HL-60/S4 (cell line): ENCODE results near the gene MYEOV.

Experiments
- in situ Hi-C: fragments of 300-500 bp; cut with MboI; formaldehyde crosslinking; loops from 2 replicates; pipeline ENCODE4 v1.14.3; 2022; ENCODE audit warnings: low sequenced_read_pairs

The MYEOV gene

DNA sequence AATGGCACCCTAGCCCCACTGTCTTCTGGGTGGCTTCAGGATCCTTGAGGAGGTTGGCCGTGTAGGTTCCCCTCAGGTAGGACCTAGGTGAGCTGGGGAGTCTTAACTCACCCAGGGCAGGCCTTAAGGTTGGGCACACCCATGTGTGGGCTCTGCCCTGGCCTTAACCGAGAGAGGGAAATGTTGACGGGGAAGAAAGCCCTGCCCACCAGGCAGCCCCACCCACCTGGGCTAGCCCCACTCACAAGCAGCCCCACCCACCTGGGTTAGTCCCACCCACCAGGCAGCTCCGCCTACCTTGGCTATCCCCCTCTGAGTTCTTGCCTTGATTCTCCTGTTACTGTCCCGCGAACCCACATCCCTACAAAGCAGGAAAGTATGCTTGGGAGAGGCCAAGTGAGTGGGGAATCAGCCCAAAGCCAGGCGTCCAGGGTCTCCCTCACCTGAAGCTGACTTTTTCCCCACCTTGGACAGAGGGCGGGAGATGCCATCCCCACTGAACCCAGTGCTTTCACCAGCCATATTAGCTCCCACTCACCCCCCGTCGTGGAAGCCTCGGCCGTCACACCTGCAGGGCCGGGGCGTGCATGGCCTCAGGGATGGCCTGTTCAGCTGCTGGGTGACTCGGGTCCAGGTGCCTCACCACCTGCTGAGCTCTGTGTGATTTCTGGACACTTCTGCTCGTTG lies at the start of gene MYEOV:
Gene MYEOV, plus strand, starts transcription at position 337 of the 687 bp plus-strand sequence. CDS start 1,200 bp downstream, outside the sequence.
- in situ Hi-C loops, result loop anchor here (5.0 to 10.0 kb wide), 2 partner anchors 151 to 348 kb away; partner anchors contain the start of gene CCND1

DNA sequence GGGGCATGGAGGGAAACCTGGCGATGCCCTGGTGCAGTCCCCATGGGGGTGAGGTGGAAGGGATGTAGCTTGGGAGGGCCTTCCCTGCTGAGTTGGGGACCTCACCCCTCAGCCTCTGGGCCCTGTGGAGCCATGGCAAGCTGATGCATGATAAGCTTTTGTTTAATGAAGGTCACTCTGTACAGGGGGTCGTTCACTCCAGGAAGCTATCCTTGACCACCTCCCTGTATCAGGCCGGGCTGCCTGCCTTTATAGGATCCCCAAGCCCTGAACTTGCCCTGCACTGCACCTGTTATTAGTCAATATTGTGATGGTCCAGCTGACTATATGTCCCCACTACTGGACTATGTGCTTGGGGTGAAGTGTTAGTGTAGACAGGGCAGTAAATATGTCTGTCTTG lies 49.7 kb upstream of the MYEOV start:
- in situ Hi-C loops, result no loop called here

DNA sequence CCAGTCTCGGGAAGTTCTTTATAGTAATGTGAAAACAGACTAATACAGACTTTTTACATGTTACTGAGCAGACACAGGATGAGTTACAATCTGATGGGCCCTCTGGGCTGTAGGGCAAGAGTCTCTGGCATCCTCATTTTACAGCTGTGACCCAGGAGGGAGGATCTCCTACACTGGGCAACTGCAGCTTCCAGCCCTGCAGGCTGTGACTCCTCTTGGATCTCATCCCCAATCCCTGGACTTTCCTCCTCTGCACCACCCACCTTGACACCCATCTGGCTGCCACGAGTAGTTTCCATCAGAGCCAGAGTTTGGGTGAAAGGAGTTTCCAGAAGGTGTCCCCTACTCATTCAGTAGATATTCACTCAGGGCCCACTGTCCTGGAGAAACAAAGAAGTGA lies 48.9 kb upstream of the MYEOV start:
- in situ Hi-C loops, result no loop called here

DNA sequence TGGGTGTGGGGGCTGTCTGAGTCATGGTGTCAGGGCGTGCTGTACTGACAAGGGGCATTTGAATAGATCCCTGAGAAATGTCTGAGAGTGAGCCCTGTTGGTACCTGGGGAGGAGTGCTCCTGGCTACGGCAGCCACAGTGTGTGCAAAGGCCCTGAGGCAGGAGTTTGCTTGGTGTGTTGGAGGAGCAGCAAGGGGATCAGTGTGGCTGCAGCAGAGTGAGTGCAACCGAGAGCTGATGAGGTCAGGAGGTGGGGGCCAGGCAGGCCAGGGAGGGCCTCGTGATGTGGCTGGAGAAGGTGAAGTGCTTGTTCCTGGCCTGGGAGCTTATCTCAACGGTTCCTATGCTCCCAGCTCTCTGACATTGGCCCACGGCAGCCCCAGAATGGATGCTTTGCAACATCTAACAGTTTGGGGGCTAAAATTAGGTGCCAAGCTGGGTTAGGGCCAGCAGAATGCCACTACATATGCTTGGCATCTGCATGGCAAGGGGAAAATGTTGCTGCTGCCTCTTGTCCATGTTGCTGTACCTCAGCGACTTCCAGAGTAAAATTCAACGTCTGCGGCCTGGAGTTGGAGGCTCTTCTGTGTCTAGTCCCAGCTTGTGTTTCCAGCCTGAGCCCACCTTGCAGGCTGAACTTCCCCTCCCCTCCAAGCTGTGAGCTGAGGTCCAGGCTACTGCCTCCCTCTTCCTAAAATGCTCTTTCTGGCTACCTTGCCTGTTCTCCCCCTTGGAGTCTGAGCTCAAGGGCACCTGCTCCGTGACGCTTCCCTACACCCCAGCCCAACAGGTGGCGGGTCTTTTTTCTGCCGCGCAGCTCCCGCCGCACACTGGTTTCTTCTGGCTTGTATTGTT lies 48.2 kb upstream of the MYEOV start:
- in situ Hi-C loops, result no loop called here

DNA sequence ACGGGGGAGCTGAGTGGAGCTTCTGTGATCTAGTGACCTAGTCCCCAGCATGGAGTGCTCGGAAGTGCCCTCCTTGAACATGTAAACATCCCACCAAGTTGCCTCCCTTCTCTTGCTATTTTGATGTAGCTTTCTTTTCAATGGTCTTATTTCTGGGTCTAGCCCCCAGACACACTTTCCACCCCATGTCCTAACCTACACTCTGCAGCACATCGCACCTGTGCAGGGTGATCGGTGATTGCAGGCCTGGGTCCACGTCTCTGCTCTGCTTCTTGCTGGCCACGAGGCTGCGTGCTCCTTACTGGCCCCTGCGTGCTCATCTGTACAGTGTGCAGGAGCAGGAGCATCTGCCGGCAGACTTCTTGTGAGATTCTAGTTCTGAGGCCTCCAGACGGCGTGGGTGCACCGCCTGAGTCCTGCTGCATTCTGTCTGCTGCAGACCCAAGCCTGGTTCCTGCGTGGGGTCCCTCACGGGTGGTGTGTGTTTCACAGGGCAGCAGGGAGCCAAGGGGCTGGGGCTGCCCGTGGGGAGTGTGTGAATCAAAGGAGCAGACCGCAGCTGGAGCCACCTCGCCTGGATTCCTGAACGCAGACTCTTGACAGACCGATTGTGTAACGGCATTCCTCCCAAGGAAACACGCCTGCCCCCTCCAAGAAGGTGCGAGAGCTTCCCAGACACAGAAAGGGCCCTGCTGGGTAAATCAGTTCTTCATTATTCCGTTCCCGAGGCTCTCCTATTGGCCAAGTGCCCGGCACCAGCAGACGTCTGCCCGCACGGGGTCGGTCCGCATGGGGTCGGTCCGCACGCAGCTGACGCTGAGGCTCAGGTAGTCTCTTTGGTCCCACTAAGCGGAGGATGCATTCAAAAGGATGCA lies 44.4 kb upstream of the MYEOV start:
- in situ Hi-C loops, result no loop called here

DNA sequence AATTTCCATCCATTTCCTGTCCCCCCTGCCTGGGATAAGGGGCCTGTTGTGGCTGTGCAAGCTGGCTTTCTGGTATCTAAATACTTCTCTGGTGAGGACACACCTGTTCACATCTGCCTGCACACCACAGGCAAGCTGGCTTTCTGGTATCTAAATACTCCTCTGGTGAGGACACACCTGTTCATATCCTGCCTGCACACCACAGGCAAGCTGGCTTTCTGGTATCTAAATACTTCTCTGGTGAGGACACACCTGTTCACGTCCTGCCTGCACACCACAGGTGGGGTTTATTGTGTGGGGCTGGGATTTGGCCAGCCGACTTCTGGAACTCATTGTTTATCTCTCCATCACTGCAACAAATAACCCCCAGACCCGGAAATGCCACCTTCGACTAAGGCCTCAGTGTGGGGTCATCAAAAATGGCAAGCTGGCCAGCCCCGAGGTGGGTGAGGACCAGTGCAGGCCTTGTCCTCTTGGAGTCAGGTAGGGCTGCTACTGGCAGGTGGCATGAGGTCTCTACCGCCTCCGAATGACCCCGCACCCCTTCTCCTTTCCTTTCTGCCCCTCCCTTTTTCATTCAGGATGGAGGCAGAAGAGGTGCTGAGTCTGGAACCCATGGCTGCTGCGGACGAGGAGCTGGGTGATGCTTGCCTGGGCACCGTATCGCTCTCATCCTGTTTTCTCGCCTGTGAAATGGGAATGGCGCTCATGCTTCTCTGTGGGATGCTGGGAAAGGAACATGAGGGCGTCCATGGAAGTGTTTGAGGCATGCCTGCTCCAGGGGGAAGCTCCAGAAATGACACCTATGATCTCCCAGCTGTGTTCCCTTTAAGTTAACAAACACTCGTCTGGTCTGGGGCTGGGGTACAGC lies 43.5 kb upstream of the MYEOV start:
- in situ Hi-C loops, result no loop called here

DNA sequence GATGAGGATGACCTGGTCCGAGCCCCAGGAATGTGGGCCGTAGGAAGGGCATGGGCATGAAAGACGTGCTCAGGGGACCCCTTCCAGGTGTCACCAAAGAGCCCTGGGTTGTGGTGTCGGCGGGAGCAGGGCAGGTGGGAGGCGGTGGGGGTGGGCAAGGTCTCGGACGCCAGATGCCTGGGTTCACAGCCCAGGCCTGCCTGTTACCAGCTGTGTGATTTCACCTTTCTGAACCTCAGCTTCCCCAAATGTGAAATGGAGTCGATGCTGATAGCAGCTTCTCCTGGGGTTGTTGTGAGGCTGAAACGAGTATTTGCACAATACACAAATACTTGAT lies 42.9 kb upstream of the MYEOV start:
- in situ Hi-C loops, result no loop called here

DNA sequence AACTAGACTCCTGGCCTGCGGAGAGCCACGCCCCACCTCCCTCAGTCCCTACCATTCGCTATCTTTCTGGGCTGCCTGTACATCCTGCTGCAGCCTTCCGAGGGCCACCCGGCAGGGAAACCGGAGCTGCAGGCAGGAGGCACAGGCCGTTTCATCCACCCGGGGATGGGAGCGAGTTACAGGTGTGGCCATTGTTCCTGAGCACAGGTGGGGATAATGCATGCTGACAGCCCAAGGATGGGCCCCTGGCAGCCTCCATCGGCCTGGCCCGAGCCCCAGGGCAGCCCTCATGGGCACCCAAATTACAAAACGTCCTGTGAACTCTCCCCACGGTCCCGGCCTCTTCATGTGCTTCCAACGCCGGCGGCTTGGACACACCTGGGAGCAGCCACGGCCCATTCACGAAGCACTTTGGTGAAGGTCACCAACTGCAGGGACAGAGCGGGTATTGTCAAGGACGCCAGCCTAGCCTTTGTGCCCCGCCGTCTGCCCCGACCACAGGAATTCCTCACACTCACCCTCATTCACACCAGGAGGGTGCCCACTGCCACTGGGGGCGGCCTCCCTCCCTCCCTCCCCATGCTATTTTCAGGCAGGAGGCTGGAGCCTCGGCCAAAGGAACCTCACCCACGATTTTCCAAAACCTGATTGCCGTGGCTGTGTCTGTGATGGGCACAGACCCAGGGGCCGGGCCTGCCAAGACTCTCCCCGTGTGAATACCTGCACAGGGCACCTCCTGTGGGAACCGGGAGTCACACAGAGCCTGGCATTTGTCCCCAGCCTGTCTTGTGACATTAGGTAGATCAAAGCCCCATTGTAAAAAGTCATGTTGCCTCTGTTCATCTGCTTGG lies 42.1 kb upstream of the MYEOV start:
- in situ Hi-C loops, result no loop called here

DNA sequence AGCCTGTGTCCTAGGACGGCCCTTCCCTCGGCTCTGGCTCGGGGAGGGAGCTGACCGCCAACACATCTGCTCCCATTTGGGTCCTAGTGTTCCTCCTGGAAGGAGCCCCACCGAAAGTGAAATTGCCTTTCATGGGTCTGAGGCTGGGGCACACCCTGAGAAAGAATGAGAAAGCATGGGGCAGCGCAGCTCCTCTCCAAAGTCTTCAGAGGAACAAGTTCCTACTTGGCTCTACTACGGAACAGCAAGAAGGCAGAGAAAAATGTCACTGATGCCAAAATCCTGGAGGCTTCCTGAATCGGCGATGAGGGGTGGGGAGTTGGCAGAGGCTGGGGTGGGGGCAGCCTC lies 41.5 kb upstream of the MYEOV start:
- in situ Hi-C loops, result no loop called here

DNA sequence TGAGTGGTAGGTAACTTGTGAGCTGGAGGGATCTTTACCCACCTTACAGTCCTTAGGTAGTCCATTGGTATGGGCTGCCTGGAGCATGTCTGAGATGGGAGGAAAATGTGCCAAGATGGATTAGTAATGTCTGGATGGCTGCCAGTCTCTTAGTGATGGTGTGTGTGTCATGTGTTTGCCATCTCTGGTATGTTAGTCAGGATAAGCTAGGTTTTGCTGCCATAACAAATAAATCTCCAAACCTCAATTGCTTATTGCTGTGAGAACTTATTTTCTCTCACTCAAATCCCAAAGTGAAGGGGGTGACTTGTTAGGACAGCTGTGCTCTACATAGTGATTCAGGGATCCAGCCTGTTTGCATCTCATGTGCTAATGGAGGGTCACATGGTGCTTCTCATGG lies 40.9 kb upstream of the MYEOV start:
- in situ Hi-C loops, result no loop called here

DNA sequence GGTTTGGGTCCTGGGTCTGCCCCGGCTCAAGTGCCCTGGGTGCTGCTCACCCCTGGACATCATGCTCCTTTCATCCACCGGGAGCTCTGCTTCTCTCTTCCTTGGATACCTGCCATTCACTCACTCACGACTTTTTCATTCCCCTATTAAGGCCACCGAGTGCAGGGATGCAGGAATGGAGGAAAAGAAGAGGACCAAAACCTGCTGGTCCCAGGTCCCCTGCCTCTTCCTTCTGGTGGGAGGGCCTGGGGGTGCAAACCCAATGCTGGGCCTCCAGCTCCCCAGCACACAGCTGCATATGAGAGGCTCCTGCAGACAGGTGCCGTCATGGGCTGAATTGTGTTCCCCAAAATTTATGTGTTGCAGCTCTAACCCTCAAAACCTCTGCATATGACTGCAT lies 36.8 kb upstream of the MYEOV start:
- in situ Hi-C loops, result no loop called here

DNA sequence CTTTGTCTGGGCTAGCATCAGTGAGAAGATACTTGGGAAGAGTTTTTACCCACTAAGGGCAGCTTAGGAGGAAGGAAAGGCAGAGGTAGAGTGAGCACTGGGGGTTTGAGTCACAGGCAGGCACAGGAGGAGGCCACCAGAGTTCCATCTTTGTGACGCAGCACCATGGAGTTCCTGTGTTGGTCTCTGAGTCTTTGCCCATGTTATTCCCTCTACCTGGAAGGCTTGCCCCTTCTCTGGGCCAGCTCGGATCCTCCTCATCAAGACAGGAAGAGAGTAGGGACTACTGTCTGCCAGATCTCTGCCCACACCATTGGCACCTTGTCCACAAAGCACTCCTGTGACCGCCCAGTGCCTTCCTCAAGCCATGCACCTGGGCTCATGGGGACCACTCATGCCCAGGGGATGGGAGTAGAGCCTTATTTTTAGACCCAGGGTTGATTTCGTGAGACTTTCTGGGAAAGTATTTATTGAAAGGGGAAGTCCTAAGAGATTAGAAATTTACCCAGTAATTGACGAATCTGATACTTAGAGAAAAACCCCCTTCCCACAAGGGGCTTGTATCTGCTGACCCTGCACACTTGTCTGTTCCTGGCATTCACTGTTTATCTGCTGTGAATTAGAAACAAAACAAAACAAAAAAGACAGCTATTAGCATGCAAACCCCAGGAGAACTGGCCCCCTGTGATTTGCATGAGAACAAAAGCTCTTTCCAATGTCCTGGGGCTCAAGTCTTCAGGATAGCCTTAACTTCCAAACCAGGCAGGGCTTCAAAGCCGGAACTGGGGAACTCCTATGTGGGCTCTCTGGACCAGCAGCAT lies 35.9 kb upstream of the MYEOV start:
- in situ Hi-C loops, result no loop called here

DNA sequence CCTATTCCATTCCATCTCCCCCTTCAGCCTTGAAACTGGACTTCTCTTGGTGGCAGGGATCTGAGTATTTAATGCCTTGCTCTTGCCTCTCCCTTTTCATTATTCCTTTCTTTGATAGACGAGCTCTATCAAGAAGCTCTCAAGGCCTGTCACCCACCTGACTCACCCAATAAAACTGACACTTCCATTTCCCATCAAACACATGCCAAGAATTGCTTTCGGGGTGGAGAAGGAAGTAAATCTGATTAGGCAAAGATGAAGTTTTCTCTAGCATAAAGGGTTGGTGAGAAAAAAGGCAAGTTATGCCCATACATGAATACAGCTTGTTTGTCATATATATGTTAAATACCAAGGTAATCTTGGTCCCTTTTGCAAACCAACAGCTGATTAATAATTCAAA lies 34.9 kb upstream of the MYEOV start:
- in situ Hi-C loops, result no loop called here

DNA sequence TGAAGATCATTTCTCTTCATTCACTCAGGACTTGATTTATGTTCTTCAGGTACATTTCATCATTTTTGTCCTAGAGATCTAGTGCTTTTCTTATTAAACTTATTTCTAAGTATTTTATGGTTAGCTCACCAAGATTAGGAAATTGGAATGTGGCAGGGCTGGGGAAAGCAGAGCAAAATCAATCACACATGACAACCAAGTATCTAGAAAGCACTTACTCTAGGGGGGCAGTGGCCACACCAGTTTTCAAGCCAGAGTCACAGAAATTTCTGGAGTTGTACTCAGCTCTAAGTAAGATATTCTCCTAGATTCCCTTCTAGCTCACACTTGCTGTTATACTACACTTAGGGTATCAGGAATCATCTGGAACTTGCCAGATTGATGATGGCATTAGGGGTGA lies 33.3 kb upstream of the MYEOV start:
- in situ Hi-C loops, result no loop called here

DNA sequence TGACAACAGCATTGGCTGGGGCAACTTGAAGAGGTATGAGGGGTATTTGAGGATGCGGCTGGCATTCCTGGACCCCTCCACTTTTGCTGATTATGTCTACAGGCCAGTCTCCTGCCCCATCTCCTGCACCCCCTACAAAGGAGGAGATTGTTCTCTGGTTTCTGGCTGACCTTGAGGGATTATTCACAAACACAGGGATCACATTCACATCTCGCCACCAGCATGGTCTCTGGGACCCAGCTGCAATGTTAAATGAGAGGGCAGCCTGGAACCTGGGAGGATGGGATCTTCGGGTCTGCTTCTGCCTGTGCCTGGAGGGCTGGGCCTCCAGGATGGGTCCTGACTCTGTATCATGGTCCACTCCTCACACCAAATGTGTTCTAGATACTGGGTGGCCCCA lies 32.8 kb upstream of the MYEOV start:
- in situ Hi-C loops, result no loop called here

DNA sequence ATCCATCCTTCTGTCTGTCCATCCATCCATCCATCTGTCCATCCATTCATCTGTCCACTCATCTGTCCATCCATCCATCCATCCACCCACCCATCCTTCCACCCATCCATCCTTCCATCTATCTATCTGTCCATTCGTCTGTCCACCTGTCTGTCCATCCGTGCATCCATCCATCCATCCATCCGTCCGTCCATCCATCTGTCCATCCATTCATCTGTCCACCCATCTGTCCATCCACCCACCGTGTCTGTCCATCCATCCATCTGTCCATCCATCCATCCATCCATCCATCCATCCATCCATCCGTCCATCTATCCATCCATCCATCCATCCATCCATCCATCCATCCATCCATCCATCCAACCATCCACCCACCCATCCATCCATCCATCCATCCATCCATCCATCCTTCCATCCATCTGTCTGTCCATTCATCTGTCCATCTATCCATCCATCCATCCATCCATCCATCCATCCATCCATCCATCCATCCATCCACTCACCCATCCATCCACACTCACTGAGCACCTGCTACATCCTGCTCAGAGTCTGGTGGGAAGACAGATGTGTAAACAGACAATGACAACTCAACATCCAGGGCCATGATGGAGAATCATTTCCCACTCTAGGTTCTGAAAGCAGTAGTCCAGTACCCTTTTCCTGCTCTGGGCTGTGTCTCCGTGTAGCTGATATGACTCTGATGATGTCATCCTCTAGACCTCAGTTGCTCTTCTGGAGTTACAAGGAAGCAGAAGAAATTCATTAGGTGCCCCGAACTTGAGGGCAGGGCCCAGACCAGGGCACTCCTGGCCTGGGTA lies 30.8 kb upstream of the MYEOV start:
- in situ Hi-C loops, result no loop called here

DNA sequence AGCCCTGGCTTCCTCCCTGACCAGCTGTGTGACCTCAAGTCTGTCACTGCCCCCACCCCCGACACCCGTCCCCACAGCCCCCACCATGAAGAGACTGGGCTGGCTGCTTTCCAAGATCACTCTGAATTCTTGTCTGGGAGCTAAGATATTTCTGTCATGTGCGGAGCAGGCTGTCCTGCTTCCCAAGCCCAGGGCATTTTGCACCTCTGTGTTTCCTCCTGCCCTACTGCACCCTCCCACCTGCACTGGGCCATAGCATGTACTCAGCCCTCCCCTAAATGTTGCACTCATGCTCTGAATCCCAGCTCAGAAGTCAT lies 30.3 kb upstream of the MYEOV start:
- in situ Hi-C loops, result no loop called here

DNA sequence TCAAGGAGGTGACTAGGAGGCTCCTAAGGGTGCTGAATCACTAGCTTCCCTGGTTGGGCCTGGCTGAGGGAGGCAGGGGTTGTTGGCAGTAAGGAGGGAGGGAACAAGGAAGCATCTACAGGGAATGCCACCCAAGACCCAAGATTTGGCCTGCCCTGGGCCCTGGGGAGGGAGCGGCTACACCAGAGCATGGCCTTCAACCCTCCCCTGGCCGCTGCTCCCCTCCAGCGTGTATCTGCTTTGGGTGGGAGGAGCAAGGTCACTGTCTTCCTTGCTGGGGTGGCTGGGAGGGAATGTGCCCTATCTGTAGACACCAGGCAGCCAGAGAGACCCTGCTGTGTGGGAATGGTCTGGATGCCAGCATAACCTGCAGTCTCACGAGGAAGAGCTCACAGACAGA lies 29.5 kb upstream of the MYEOV start:
- in situ Hi-C loops, result no loop called here
